ENCODE measurements around the gene RNF169.

Gene RNF169

GRCh38 chr11:74731301-74732094 lies 17.2 kb upstream of the RNF169 start, which contains the start of gene CHRDL2:
Gene CHRDL2, minus strand, starts transcription at chr11:74731426. Its CDS starts 538 bp downstream, at chr11:74730888.
- Histone ChIP-seq H3K27me3 (ENCODE audit: control insufficient read depth in 1 of 2, insufficient read depth in 2 of 2, low read length in 2 of 2) (peaks cover 9 to 19% of the 10 kb centered on the region in 2 donors), H3K27ac (ENCODE audit: low read depth, low read length) (peak within 1 kb of the TSS; percentile 65), H3K4me3 (ENCODE audit: low read depth in 1 of 2, low read length in 2 of 2) (peak within 1 kb of the TSS; percentile 50 to 52), H3K36me3 (ENCODE audit: insufficient read depth, low read length) (no peaks in the 10 kb centered on the region), H3K9me3 (ENCODE audit: low read length) (no peaks in the 10 kb centered on the region), H3K4me1 (ENCODE audit: insufficient read depth, low read length) (peaks cover 24% of the 10 kb centered on the region), H3K9ac (ENCODE audit: low read length) (peak within 1 kb of the TSS; percentile 49)

- Histone ChIP-seq H3K27ac (ENCODE audit: low read depth, low read length) (no peak overlapping the region), H3K27me3 (ENCODE audit: control insufficient read depth in 1 of 2, insufficient read depth in 2 of 2, low read length in 2 of 2) (peaks cover 9 to 19% of the 10 kb centered on the region in 2 donors), H3K9me3 (ENCODE audit: low read length) (no peaks in the 10 kb centered on the region)
These were observed 14.1 kb upstream of the RNF169 start for GRCh38 chr11:74734559-74734925.

GRCh38 chr11:74735365-74735928 lies 13.2 kb upstream of the RNF169 start:
- Histone ChIP-seq H3K9me3 (ENCODE audit: low read length) (no peaks in the 10 kb centered on the region), H3K4me1 (ENCODE audit: insufficient read depth, low read length) (peaks cover 8% of the 10 kb centered on the region), H3K9ac (ENCODE audit: low read length) (no peak overlapping the region), H3K36me3 (ENCODE audit: insufficient read depth, low read length) (no peaks in the 10 kb centered on the region), H3K27me3 (ENCODE audit: control insufficient read depth in 1 of 2, insufficient read depth in 2 of 2, low read length in 2 of 2) (peaks cover 9 to 14% of the 10 kb centered on the region in 2 donors), H3K27ac (ENCODE audit: low read depth, low read length) (no peak overlapping the region), H3K4me3 (ENCODE audit: low read depth in 1 of 2, low read length in 2 of 2) (no peak overlapping the region)

More at GRCh38 chr11:74734559-74734925, 14.1 kb upstream of the RNF169 start:
- Histone ChIP-seq H3K4me1 (ENCODE audit: insufficient read depth, low read length) (peaks cover 17% of the 10 kb centered on the region), H3K9ac (ENCODE audit: low read length) (no peak overlapping the region), H3K36me3 (ENCODE audit: insufficient read depth, low read length) (no peaks in the 10 kb centered on the region), H3K4me3 (ENCODE audit: low read depth in 1 of 2, low read length in 2 of 2) (no peak overlapping the region)

- H3K27me3 ChIP-seq (ENCODE audit: control insufficient read depth in 1 of 2, insufficient read depth in 2 of 2, low read length in 2 of 2): peaks cover 5 to 14% of the 10 kb centered on the region in 2 donors
- H3K9ac ChIP-seq (ENCODE audit: low read length): no peak overlapping the region
- no peak overlapping the region for H3K27ac ChIP-seq (ENCODE audit: low read depth, low read length)
- H3K4me1 ChIP-seq (ENCODE audit: insufficient read depth, low read length): peaks cover 7% of the 10 kb centered on the region
- no peaks in the 10 kb centered on the region for H3K36me3 ChIP-seq (ENCODE audit: insufficient read depth, low read length)
- no peak overlapping the region for H3K4me3 ChIP-seq (ENCODE audit: low read depth in 1 of 2, low read length in 2 of 2)
- no peaks in the 10 kb centered on the region for H3K9me3 ChIP-seq (ENCODE audit: low read length)
These were observed 12.6 kb upstream of the RNF169 start for GRCh38 chr11:74736031-74736430.

GRCh38 chr11:74739546-74740270 lies 8.9 kb upstream of the RNF169 start:
- peak overlapping the region; percentile 42 for H3K27ac ChIP-seq (ENCODE audit: low read depth, low read length)
- peaks cover 0 to 4% of the 10 kb centered on the region in 2 donors for H3K27me3 ChIP-seq (ENCODE audit: control insufficient read depth in 1 of 2, insufficient read depth in 2 of 2, low read length in 2 of 2)
- no peaks in the 10 kb centered on the region for H3K4me1 ChIP-seq (ENCODE audit: insufficient read depth, low read length)
- no peak overlapping the region for H3K4me3 ChIP-seq (ENCODE audit: low read depth in 1 of 2, low read length in 2 of 2)
- no peaks in the 10 kb centered on the region for H3K36me3 ChIP-seq (ENCODE audit: insufficient read depth, low read length)
- H3K9me3 ChIP-seq (ENCODE audit: low read length): no peaks in the 10 kb centered on the region
- no peak overlapping the region for H3K9ac ChIP-seq (ENCODE audit: low read length)

GRCh38 chr11:74742070-74742469 lies 6.6 kb upstream of the RNF169 start:
- no peaks in the 10 kb centered on the region for H3K9me3 ChIP-seq (ENCODE audit: low read length)
- no peak overlapping the region for H3K9ac ChIP-seq (ENCODE audit: low read length)
- no peak overlapping the region for H3K4me3 ChIP-seq (ENCODE audit: low read depth in 1 of 2, low read length in 2 of 2)
- H3K4me1 ChIP-seq (ENCODE audit: insufficient read depth, low read length): no peaks in the 10 kb centered on the region
- no peak overlapping the region for H3K27ac ChIP-seq (ENCODE audit: low read depth, low read length)
- H3K27me3 ChIP-seq (ENCODE audit: control insufficient read depth in 1 of 2, insufficient read depth in 2 of 2, low read length in 2 of 2): no peaks in the 10 kb centered on the region
- no peaks in the 10 kb centered on the region for H3K36me3 ChIP-seq (ENCODE audit: insufficient read depth, low read length)

- H3K27me3 ChIP-seq (ENCODE audit: control insufficient read depth in 1 of 2, insufficient read depth in 2 of 2, low read length in 2 of 2): no peaks in the 10 kb centered on the region
- peaks cover 8% of the 10 kb centered on the region for H3K4me1 ChIP-seq (ENCODE audit: insufficient read depth, low read length)
- H3K27ac ChIP-seq (ENCODE audit: low read depth, low read length): no peak overlapping the region
- no peak overlapping the region for H3K4me3 ChIP-seq (ENCODE audit: low read depth in 1 of 2, low read length in 2 of 2)
- no peak overlapping the region for H3K9ac ChIP-seq (ENCODE audit: low read length)
- no peaks in the 10 kb centered on the region for H3K9me3 ChIP-seq (ENCODE audit: low read length)
- H3K36me3 ChIP-seq (ENCODE audit: insufficient read depth, low read length): no peaks in the 10 kb centered on the region
These were observed 5.0 kb upstream of the RNF169 start for GRCh38 chr11:74743640-74744039.

GRCh38 chr11:74744277-74744676 lies 4.4 kb upstream of the RNF169 start:
- H3K27me3 ChIP-seq (ENCODE audit: control insufficient read depth in 1 of 2, insufficient read depth in 2 of 2, low read length in 2 of 2): no peaks in the 10 kb centered on the region
- H3K36me3 ChIP-seq (ENCODE audit: insufficient read depth, low read length): no peaks in the 10 kb centered on the region
- peaks cover 8% of the 10 kb centered on the region for H3K4me1 ChIP-seq (ENCODE audit: insufficient read depth, low read length)
- no peaks in the 10 kb centered on the region for H3K9me3 ChIP-seq (ENCODE audit: low read length)
- no peak overlapping the region for H3K4me3 ChIP-seq (ENCODE audit: low read depth in 1 of 2, low read length in 2 of 2)
- no peak overlapping the region for H3K9ac ChIP-seq (ENCODE audit: low read length)
- H3K27ac ChIP-seq (ENCODE audit: low read depth, low read length): no peak overlapping the region

GRCh38 chr11:74746868-74747267 lies 1.8 kb upstream of the RNF169 start:
- H3K27ac ChIP-seq (ENCODE audit: low read depth, low read length): no peak overlapping the region

GRCh38 chr11:74749127-74749964 lies 697 bp downstream of the RNF169 start:
- H3K4me1 ChIP-seq (ENCODE audit: insufficient read depth, low read length): peaks cover 27% of the 10 kb centered on the region
- peak overlapping the region; percentile 82 for H3K27ac ChIP-seq (ENCODE audit: low read depth, low read length)
- H3K36me3 ChIP-seq (ENCODE audit: insufficient read depth, low read length): no peaks in the 10 kb centered on the region
- peak overlapping the region; percentile 77 for H3K9ac ChIP-seq (ENCODE audit: low read length)
- peak overlapping the region; percentile 79 to 82 for H3K4me3 ChIP-seq (ENCODE audit: low read depth in 1 of 2, low read length in 2 of 2)
- no peaks in the 10 kb centered on the region for H3K27me3 ChIP-seq (ENCODE audit: control insufficient read depth in 1 of 2, insufficient read depth in 2 of 2, low read length in 2 of 2)
- no peaks in the 10 kb centered on the region for H3K9me3 ChIP-seq (ENCODE audit: low read length)

More at GRCh38 chr11:74746868-74747267, 1.8 kb upstream of the RNF169 start:
- no peaks in the 10 kb centered on the region for H3K27me3 ChIP-seq (ENCODE audit: control insufficient read depth in 1 of 2, insufficient read depth in 2 of 2, low read length in 2 of 2)
- no peaks in the 10 kb centered on the region for H3K36me3 ChIP-seq (ENCODE audit: insufficient read depth, low read length)
- H3K9ac ChIP-seq (ENCODE audit: low read length): no peak overlapping the region
- H3K4me1 ChIP-seq (ENCODE audit: insufficient read depth, low read length): peaks cover 19% of the 10 kb centered on the region
- H3K9me3 ChIP-seq (ENCODE audit: low read length): no peaks in the 10 kb centered on the region
- H3K4me3 ChIP-seq (ENCODE audit: low read depth in 1 of 2, low read length in 2 of 2): no peak overlapping the region

GRCh38 chr11:74749965-74750296 lies 1.3 kb downstream of the RNF169 start:
- Histone ChIP-seq H3K27me3 (ENCODE audit: control insufficient read depth in 1 of 2, insufficient read depth in 2 of 2, low read length in 2 of 2) (no peaks in the 10 kb centered on the region), H3K4me3 (ENCODE audit: low read depth in 1 of 2, low read length in 2 of 2) (peak overlapping the region; percentile 79 to 81), H3K9me3 (ENCODE audit: low read length) (no peaks in the 10 kb centered on the region), H3K27ac (ENCODE audit: low read depth, low read length) (no peak overlapping the region), H3K36me3 (ENCODE audit: insufficient read depth, low read length) (no peaks in the 10 kb centered on the region), H3K9ac (ENCODE audit: low read length) (peak overlapping the region; percentile 77), H3K4me1 (ENCODE audit: insufficient read depth, low read length) (peaks cover 27% of the 10 kb centered on the region)
